ENCODE measurements around the gene GLOD5.

- TF ChIP-seq CTCF (IDR thresholded peaks at IDR 0.05; ENCODE audit: poor library complexity, severe bottlenecking) (no peak), EZH2 (IDR thresholded peaks at IDR 0.05; ENCODE audit: borderline replicate concordance, insufficient read depth, low read length, poor library complexity, severe bottlenecking) (no peak), POLR2AphosphoS5 (IDR thresholded peaks at IDR 0.05) (no peak), TAF1 (IDR thresholded peaks at IDR 0.05; ENCODE audit: low read depth) (no peak), MXI1 (conservative IDR thresholded peaks at IDR 0.05; ENCODE audit: poor library complexity, severe bottlenecking) (no peak)
Observed at GRCh38 chrX:48791063-48791820, 29.7 kb downstream of the GLOD5 start.

All from neural cell (in vitro differentiated cells).